Endothelial cell of umbilical vein (primary cell): ENCODE data around the gene ITGB3BP. TPM values are rescaled to one million over a fixed set of nuclear protein-coding genes. Genes with fewer than 3 reads are reported as not detected.

Source experiments
- polyA plus RNA-seq, 4 experiments: library from polyadenylated mRNA; depleted of rRNA in 3 of 4; stranded (reverse) in 3 of 4; unstranded in 1 of 4; fragments of >200 nt; gene quantifications; 2 replicates each; pipeline versions ENCODE4 v1.2.1 to v1.2.3, GENCODE V29; 2011 to 2012; ENCODE audit warnings: missing spikeins in 1 of 4
- small RNA-seq: library from RNA; depleted of rRNA; stranded (forward); fragments of <200 nt; gene quantifications from one replicate; pipeline ENCODE3, GENCODE V24; 2012; ENCODE audit warnings: low replicate concordance, low read depth; ENCODE audit not compliant: insufficient read depth, insufficient read length
- total RNA-seq: library from RNA; stranded (reverse); gene quantifications from 2 replicates; pipeline ENCODE4 v1.2.3, GENCODE V29; 2021

The ITGB3BP gene
- total and polyA plus RNA-seq, 2 donors (not counting 3 experiments of a cell fraction or from before 2014, with no cell fraction given) = 5.3 to 24.4 TPM

Small RNA genes lying within 50 kb of the gene (small RNA-seq; reads per million reads assigned to genes)
- gene RF02105 = not detected
- gene RF02106 = not detected
- not detected for gene RF02107
- not detected for gene RF02108
- gene RF02109 = not detected
- not detected for gene RF02110
- not detected for gene RN7SL488P
- gene RNU7-123P = not detected

Other genes with a start within 250 kb of the ITGB3BP start
- not detected in 2 replicates for gene FOXD3, start 200.7 kb downstream of the ITGB3BP start, total RNA-seq
- gene FOXD3, start 200.7 kb downstream of the ITGB3BP start, polyA plus RNA-seq = not detected in 2 replicates
- gene ALG6, start 155.6 kb downstream of the ITGB3BP start, total RNA-seq = 14.4 and 17.3 TPM in 2 replicates
- 8.7 and 14.4 TPM in 2 replicates for gene ALG6, start 155.6 kb downstream of the ITGB3BP start, polyA plus RNA-seq
- 6.1 and 7.1 TPM in 2 replicates for gene EFCAB7, start 300 bp upstream of the ITGB3BP start, total RNA-seq
- gene EFCAB7, start 300 bp upstream of the ITGB3BP start, polyA plus RNA-seq = 0.88 and 1.4 TPM in 2 replicates
- gene PGM1, start 70.2 kb upstream of the ITGB3BP start, total RNA-seq = 16.5 and 21.0 TPM in 2 replicates
- 7.3 and 9.3 TPM in 2 replicates for gene PGM1, start 70.2 kb upstream of the ITGB3BP start, polyA plus RNA-seq